Liver (tissue), 9 donors: ENCODE data around the gene RHBDF2. TPM values are rescaled to one million over a fixed set of nuclear protein-coding genes. Genes with fewer than 3 reads are reported as not detected.

Experiments
- DNase-seq: peaks from one replicate; pipeline ENCODE4 v3.0.0-alpha.2; 2017; ENCODE audit warnings: low spot score
- H3K27ac ChIP-seq, 2 donors: one replicate each; pipeline ENCODE4 v1.7.0; 2013; ENCODE audit warnings: inconsistent platforms in 2 of 2, low read length in 2 of 2, control low read depth in 1 of 2, low read depth in 1 of 2, mild to moderate bottlenecking in 1 of 2
- H3K27me3 ChIP-seq, 4 donors: one replicate each; pipeline versions ENCODE4 v1.6.1 to v1.7.0; 2013; ENCODE audit warnings: low read length in 3 of 4, inconsistent platforms in 1 of 4, mild to moderate bottlenecking in 1 of 4, moderate library complexity in 1 of 4; ENCODE audit not compliant: control insufficient read depth in 4 of 4, insufficient read depth in 4 of 4
- H3K36me3 ChIP-seq, 4 donors: one replicate each; pipeline versions ENCODE4 v1.6.1 to v1.7.0; 2013; ENCODE audit warnings: low read length in 3 of 4, mild to moderate bottlenecking in 3 of 4, low read depth in 1 of 4, moderate library complexity in 1 of 4; ENCODE audit not compliant: control insufficient read depth in 4 of 4, insufficient read depth in 3 of 4
- H3K4me1 ChIP-seq, 4 donors: one replicate each; pipeline versions ENCODE4 v1.6.1 to v1.7.0; 2013; ENCODE audit warnings: low read length in 3 of 4, mild to moderate bottlenecking in 3 of 4, moderate library complexity in 1 of 4; ENCODE audit not compliant: control insufficient read depth in 4 of 4, insufficient read depth in 4 of 4
- H3K4me3 ChIP-seq, 3 donors: one replicate each; pipeline versions ENCODE4 v1.6.1 to v1.7.0; 2013; ENCODE audit warnings: low read length in 3 of 3, control low read depth in 1 of 3, low read depth in 1 of 3, mild to moderate bottlenecking in 1 of 3
- H3K9ac ChIP-seq, 2 donors: one replicate each; pipeline ENCODE4 v1.7.0; 2013; ENCODE audit warnings: low read length in 2 of 2, mild to moderate bottlenecking in 2 of 2, moderate library complexity in 2 of 2, control low read depth in 1 of 2, low read depth in 1 of 2
- H3K9me3 ChIP-seq, 4 donors: one replicate each; pipeline versions ENCODE4 v1.6.1 to v1.7.0; 2013; ENCODE audit warnings: low read length in 3 of 4; ENCODE audit not compliant: control insufficient read depth in 4 of 4
- ATF3 ChIP-seq: IDR thresholded peaks from 2 replicates; pipeline ENCODE4 v1.6.1; 2016; ENCODE audit warnings: antibody characterized with exemption
- EGR1 ChIP-seq, 2 donors: IDR thresholded peaks; 2 replicates each; pipeline ENCODE4 v1.6.1; 2016 to 2018; ENCODE audit warnings: antibody characterized with exemption in 2 of 2, low read depth in 2 of 2
- FOXA1 ChIP-seq: IDR thresholded peaks from 2 replicates; pipeline ENCODE4 v1.6.1; 2016; ENCODE audit warnings: antibody characterized with exemption
- FOXA2 ChIP-seq: IDR thresholded peaks from 2 replicates; pipeline ENCODE4 v1.6.1; 2016; ENCODE audit warnings: antibody characterized with exemption
- GABPA ChIP-seq, 2 donors: IDR thresholded peaks in 1 of 2; conservative IDR thresholded peaks in 1 of 2; 2 replicates each; pipeline ENCODE4 v1.6.1; 2016; ENCODE audit warnings: antibody characterized with exemption in 2 of 2, mild to moderate bottlenecking in 1 of 2, moderate library complexity in 1 of 2
- HNF4A ChIP-seq, 2 donors: conservative IDR thresholded peaks; 2 replicates each; pipeline ENCODE4 v1.6.1; 2016; ENCODE audit warnings: antibody characterized with exemption in 2 of 2, mild to moderate bottlenecking in 2 of 2
- HNF4G ChIP-seq: IDR thresholded peaks from 2 replicates; pipeline ENCODE4 v1.6.1; 2016; ENCODE audit warnings: antibody characterized with exemption
- JUND ChIP-seq, 2 donors: IDR thresholded peaks; 2 replicates each; pipeline ENCODE4 v1.6.1; 2016; ENCODE audit warnings: antibody characterized with exemption in 2 of 2
- MAX ChIP-seq: IDR thresholded peaks from 2 replicates; pipeline ENCODE4 v1.6.1; 2016; ENCODE audit warnings: antibody characterized with exemption
- NR2F2 ChIP-seq: IDR thresholded peaks from 2 replicates; pipeline ENCODE4 v1.6.1; 2016; ENCODE audit warnings: antibody characterized with exemption
- RAD21 ChIP-seq, 2 donors: IDR thresholded peaks; 2 replicates each; pipeline ENCODE4 v1.6.1; 2016; ENCODE audit warnings: antibody characterized with exemption in 2 of 2, mild to moderate bottlenecking in 2 of 2
- RXRA ChIP-seq, 2 donors: IDR thresholded peaks; 2 replicates each; pipeline ENCODE4 v1.6.1; 2017 to 2018; ENCODE audit warnings: antibody characterized with exemption in 2 of 2, mild to moderate bottlenecking in 1 of 2
- SP1 ChIP-seq: IDR thresholded peaks from 2 replicates; pipeline ENCODE4 v1.6.1; 2018; ENCODE audit warnings: antibody characterized with exemption, mild to moderate bottlenecking
- YY1 ChIP-seq: IDR thresholded peaks from 2 replicates; pipeline ENCODE4 v1.6.1; 2016; ENCODE audit warnings: antibody characterized with exemption, mild to moderate bottlenecking
- WGBS: extraction: QIAGEN DNeasy Blood & Tissue Kit; methylation state at CpG from one replicate; pipeline ENCODE4 v1.1.7; 2013; 5-methylcytosine and 5-hydroxymethylcytosine counted together
- polyA plus RNA-seq, 2 donors: library from polyadenylated mRNA; stranded (reverse) in 1 of 2; unstranded in 1 of 2; fragments of 200-250 nt in 1 of 2; fragments of >200 nt in 1 of 2; fragmentation: Nextera tagmentation in 1 of 2; extraction: Ambion mirVana in 1 of 2; gene quantifications; one replicate each; pipeline versions ENCODE4 v1.2.1 to v1.2.3, GENCODE V29; 2013 to 2015
- total RNA-seq, 2 donors: library from RNA; depleted of rRNA; stranded (reverse); fragments of >200 nt; gene quantifications; one replicate each; pipeline ENCODE4 v1.2.3, GENCODE V29; 2014
- TF ChIP-seq, protein P1 (sequence below): fragments of 150-350 bp; IDR thresholded peaks from 2 replicates; pipeline ENCODE4 v1.5.1; 2017; ENCODE audit warnings: improper control_type of control experiment, low read depth, low read length; ENCODE audit not compliant: missing input control
- TF ChIP-seq, protein P2 (sequence below): IDR thresholded peaks from 2 replicates; pipeline ENCODE4 v1.6.1; 2016; ENCODE audit warnings: antibody characterized with exemption
- donor health status: healthy.
- donor health status: healthy.
- donor health status: healthy.
- donor health status: healthy.
- donor health status: healthy.

The RHBDF2 gene
- total and polyA plus RNA-seq, 4 donors = 2.9 to 6.7 (median 4.6) TPM

GRCh38 chr17:76476736-76477135 lies 24.5 kb downstream of the RHBDF2 start:
- no peaks in the 10 kb centered on the region for H3K4me1 ChIP-seq
- 97% methylated on average over 20 of the region's 20 CpGs for WGBS
- TF ChIP-seq ATF3 = no peak
- TF ChIP-seq, protein P1, sequence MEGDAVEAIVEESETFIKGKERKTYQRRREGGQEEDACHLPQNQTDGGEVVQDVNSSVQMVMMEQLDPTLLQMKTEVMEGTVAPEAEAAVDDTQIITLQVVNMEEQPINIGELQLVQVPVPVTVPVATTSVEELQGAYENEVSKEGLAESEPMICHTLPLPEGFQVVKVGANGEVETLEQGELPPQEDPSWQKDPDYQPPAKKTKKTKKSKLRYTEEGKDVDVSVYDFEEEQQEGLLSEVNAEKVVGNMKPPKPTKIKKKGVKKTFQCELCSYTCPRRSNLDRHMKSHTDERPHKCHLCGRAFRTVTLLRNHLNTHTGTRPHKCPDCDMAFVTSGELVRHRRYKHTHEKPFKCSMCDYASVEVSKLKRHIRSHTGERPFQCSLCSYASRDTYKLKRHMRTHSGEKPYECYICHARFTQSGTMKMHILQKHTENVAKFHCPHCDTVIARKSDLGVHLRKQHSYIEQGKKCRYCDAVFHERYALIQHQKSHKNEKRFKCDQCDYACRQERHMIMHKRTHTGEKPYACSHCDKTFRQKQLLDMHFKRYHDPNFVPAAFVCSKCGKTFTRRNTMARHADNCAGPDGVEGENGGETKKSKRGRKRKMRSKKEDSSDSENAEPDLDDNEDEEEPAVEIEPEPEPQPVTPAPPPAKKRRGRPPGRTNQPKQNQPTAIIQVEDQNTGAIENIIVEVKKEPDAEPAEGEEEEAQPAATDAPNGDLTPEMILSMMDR = no peak
- no peak for TF ChIP-seq JUND (IDR thresholded peaks at IDR 0.05)
- TF ChIP-seq FOXA2 = no peak
- no peak for TF ChIP-seq GABPA (IDR thresholded peaks at IDR 0.05 in 1 of 2, conservative IDR thresholded peaks at IDR 0.05 in 1 of 2)
- no peak for DNase-seq
- no peaks in the 10 kb centered on the region for H3K27me3 ChIP-seq
- no peak overlapping the region for H3K27ac ChIP-seq
- H3K36me3 ChIP-seq = peaks cover 0 to 27% (median 9%) of the 10 kb centered on the region in 4 donors
- no peak overlapping the region for H3K4me3 ChIP-seq
- no peak overlapping the region for H3K9ac ChIP-seq
- no peaks in the 10 kb centered on the region for H3K9me3 ChIP-seq

GRCh38 chr17:76475302-76475701 lies 25.9 kb downstream of the RHBDF2 start:
- H3K4me3 ChIP-seq = no peak overlapping the region
- H3K9me3 ChIP-seq = no peaks in the 10 kb centered on the region
- H3K9ac ChIP-seq = no peak overlapping the region
- H3K27ac ChIP-seq = no peak overlapping the region
- no peaks in the 10 kb centered on the region for H3K27me3 ChIP-seq
- WGBS = 96% methylated on average over 6 of the region's 6 CpGs
- no peak for DNase-seq
- TF ChIP-seq RAD21 (IDR thresholded peaks at IDR 0.05) (no peak), ATF3 (no peak), RXRA (IDR thresholded peaks at IDR 0.05) (no peak), YY1 (no peak), FOXA1 (no peak), GABPA (IDR thresholded peaks at IDR 0.05 in 1 of 2, conservative IDR thresholded peaks at IDR 0.05 in 1 of 2) (no peak), FOXA2 (no peak), HNF4A (conservative IDR thresholded peaks at IDR 0.05) (no peak), SP1 (no peak), MAX (no peak), JUND (IDR thresholded peaks at IDR 0.05) (no peak), EGR1 (IDR thresholded peaks at IDR 0.05; ENCODE audit: low read depth in 2 of 2) (no peak), NR2F2 (no peak), HNF4G (no peak)
- TF ChIP-seq, protein P1 = no peak
- TF ChIP-seq, protein P2, sequence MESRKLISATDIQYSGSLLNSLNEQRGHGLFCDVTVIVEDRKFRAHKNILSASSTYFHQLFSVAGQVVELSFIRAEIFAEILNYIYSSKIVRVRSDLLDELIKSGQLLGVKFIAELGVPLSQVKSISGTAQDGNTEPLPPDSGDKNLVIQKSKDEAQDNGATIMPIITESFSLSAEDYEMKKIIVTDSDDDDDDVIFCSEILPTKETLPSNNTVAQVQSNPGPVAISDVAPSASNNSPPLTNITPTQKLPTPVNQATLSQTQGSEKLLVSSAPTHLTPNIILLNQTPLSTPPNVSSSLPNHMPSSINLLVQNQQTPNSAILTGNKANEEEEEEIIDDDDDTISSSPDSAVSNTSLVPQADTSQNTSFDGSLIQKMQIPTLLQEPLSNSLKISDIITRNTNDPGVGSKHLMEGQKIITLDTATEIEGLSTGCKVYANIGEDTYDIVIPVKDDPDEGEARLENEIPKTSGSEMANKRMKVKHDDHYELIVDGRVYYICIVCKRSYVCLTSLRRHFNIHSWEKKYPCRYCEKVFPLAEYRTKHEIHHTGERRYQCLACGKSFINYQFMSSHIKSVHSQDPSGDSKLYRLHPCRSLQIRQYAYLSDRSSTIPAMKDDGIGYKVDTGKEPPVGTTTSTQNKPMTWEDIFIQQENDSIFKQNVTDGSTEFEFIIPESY = no peak
- H3K4me1 ChIP-seq = no peaks in the 10 kb centered on the region
- H3K36me3 ChIP-seq = peaks cover 0 to 34% (median 9%) of the 10 kb centered on the region in 4 donors
